HG02973 (cell line): ENCODE measurements around the gene DBX2.
"Not testable (repeated sequence)": the region's sequence is repeated elsewhere in the genome, so short reads cannot be mapped to it uniquely, and the experiment has no call there.

ENCODE experiments used
- ATAC-seq: cut with Tn5 transposase; IDR thresholded peaks from one replicate; pipeline ENCODE4 v1.9.1; 2021; ENCODE audit warnings: moderate library complexity; ENCODE audit not compliant: unreplicated experiment

Gene DBX2

GRCh38 chr12:45012749-45013148 is 38.1 kb downstream of the DBX2 start:
- no peak for ATAC-seq

- ATAC-seq = no peak
These were observed 40.8 kb downstream of the DBX2 start for GRCh38 chr12:45010059-45010458.

DNA sequence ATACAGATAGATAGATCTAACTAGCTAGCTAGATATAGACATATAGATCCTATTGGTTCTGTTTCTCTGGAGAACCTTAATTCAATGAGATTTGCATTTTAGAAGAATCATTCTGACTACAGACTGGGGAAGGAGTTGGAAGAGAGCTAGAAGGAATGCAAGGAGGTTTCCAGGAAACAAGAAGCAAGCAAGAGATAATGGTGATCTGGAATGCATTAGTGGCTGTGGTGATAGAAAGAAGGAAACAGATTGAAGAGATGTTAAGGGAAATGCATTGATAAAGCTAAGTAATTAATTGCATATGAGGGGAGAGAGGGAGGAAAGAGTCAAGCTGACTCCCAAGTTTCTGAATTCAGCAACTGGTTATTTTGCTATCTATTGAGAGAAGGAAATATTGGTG is 42.7 kb downstream of the DBX2 start:
- ATAC-seq = no peak

DNA sequence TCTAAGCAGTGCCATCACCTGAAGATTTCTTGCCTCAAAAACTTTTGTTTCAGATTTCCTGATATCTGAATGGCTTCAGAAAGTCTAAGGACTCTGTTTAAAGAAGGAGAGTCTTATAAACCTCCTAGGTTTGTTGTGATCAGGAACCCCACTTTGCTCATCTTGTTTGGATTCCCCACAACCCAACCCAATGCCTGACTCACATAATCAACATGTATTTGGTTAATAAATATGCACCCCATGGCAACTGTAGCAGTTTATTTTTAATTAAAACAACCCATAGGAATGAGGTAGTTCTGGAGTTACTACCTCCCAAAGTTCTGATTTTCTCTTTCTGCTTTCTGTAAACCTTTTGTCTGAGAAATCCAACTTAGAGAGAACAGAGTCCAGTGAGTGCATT is 51.5 kb downstream of the DBX2 start:
- no peak for ATAC-seq

DNA sequence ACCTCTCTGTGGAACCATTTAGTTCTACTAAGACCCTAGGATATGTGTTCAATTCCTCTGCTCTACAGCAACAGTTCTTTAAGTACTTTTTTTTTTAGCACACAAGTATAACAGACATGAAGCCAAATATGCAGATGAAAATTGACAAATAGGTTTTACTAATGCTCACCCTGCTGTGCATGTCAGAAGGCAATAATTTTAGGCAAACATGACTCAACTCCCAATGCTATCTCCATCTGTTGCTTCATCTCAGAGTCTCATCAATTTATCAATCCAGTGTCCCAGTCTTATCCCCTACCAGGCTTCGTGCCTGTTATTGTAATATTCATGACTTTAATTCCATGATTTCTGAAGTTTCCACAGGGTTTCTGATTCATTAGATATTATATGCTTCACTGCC is 57.7 kb downstream of the DBX2 start:
- no peak for ATAC-seq

DNA sequence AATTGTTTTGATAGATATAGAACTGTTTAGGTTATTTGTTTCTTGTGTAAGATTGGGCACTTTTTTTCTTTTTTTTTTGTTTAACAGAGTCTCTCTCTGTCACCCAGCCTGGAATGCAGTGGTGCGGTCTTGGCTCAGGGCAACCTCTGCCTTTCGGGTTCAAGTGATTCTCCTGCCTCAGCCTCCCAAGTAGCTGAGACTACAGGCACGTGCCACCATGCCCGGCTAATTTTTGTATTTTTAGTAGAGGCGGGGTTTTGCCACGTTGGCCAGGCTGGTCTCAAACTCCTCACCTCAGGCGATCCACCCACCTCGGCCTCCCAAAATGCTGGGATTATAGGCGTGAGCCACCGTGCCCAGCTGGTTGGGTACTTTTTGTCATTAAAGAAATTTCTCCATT is 66.0 kb downstream of the DBX2 start:
- not testable (repeated sequence) for ATAC-seq

DNA sequence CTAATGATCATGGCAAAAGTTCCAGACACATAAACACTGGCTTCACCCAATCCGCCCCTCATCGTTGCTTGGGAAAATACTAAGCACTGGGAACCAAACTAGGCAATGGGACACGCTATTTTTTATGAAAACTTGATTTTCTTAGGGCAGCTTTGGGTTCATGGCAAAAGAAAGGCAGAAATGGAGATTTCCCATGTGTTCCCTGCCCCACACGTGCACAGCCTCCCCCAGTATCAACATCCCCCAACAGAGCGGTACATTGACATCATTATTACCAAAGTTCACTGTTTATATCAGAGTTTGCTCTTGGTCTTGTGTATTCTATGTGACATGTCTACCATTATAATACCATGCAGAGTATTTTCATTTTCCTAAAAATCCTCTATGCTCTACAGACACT is 71.0 kb downstream of the DBX2 start:
- ATAC-seq = no peak

DNA sequence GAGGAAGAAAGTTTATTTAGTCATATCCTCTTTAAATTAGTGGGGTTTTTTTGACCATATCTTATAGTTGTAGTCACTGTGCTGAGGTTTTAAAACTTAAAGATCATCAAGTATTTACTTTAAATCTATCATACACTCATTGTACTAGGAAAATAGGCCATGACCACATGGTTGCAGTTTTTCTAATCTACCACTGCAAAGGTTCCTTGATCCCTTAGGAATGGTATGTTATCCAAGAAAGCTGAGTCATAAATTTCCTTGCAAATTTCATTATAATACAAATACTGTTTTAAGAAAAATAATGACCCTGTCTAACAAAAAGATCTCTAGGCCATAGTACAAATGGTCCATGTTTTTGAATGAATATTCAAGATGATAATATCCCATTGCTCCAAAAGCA is 74.7 kb downstream of the DBX2 start:
- no peak for ATAC-seq

DNA sequence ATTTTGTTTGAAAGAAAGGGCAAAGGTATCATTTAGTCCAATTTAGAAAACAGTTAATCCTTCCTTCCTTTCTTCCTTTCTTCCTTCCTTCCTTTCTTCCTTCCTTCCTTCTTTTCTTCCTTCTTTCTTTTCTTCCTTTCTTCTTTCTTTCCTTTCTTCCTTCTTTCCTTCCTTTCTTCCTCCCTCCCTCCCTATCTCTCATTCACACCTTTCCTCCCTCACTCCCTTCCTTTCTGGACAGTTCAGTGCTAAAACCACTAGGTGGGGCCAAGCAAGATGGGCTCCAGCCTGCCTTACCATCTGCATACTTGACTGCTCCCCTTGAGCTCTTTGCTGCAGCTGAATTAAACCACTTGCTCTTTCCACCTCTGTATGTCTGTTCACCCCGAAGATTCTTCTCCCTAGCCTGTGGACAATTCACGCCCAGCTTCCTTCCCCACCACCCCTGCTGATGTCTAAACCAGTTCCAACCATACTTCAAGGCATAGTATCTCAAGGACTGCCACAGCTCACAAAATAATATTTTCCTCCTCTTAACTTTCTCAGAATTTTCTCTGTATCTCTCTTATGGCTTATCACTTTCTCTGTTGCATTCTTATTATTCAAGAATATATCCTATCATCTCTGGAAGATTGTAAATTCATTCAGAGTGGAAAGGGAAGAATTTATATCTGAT is 78.0 kb downstream of the DBX2 start:
- ATAC-seq = no peak

GRCh38 chr12:44968965-44969364 is 81.9 kb downstream of the DBX2 start:
- no peak for ATAC-seq
